OCI-LY7 (cell line): Measurements from ENCODE around the gene THBD. TPM values are rescaled to one million over a fixed set of nuclear protein-coding genes. Genes with fewer than 3 reads are reported as not detected.

Source experiments
- BruUV-seq: library from RNA; stranded (reverse); fragments of 400-500 nt; replicated peaks from 2 replicates; lab custom pipeline; 2021; lab: Mats Ljungman, UMichigan
- CTCF ChIA-PET: fragments of 300-600 bp; sonication (Branson Sonifier 250); formaldehyde crosslinking; loops from one replicate; lab custom pipeline; 2022; ENCODE audit warnings: antibody characterized with exemption; ENCODE audit not compliant: unreplicated experiment; lab: Charles Lee
- POLR2A ChIA-PET: fragments of 300-600 bp; sonication (Branson Sonifier 250); formaldehyde crosslinking; loops from one replicate; lab custom pipeline; 2022; ENCODE audit warnings: antibody characterized with exemption; lab: Charles Lee
- DNase-seq: peaks from one replicate; pipeline ENCODE4 v3.0.0-alpha.2; 2015; ENCODE audit warnings: low spot score
- H2AFZ ChIP-seq: fragments of 200-600 bp; sonication (generic), shearing (Covaris generic); 2 replicates; pipeline ENCODE4 v1.6.1; 2014; ENCODE audit warnings: mild to moderate bottlenecking, antibody characterized with exemption, low read length, moderate library complexity
- H3K27ac ChIP-seq: fragments of 200-600 bp; sonication (generic); 2 replicates; pipeline ENCODE4 v1.5.1; 2014; ENCODE audit warnings: mixed run types, low read depth, mild to moderate bottlenecking, moderate library complexity, low read length, inconsistent platforms; ENCODE audit not compliant: poor library complexity, severe bottlenecking
- H3K36me3 ChIP-seq: fragments of 200-600 bp; sonication (generic); 2 replicates; pipeline ENCODE4 v1.6.1; 2014; ENCODE audit warnings: mild to moderate bottlenecking, antibody characterized with exemption, low read length, moderate library complexity, mixed read lengths; ENCODE audit not compliant: insufficient read depth
- H3K4me1 ChIP-seq: fragments of 200-600 bp; sonication (generic); 2 replicates; pipeline ENCODE4 v1.5.1; 2014; ENCODE audit warnings: mild to moderate bottlenecking, low read length; ENCODE audit not compliant: insufficient read depth, poor library complexity, severe bottlenecking
- H3K4me2 ChIP-seq: fragments of 200-600 bp; sonication (generic); 2 replicates; pipeline ENCODE4 v1.6.1; 2014; ENCODE audit warnings: mild to moderate bottlenecking, low read length
- H3K4me3 ChIP-seq: fragments of 200-600 bp; sonication (generic); 2 replicates; pipeline ENCODE4 v1.5.1; 2014; ENCODE audit warnings: mild to moderate bottlenecking, low read depth, low read length; ENCODE audit not compliant: poor library complexity, severe bottlenecking
- H3K79me2 ChIP-seq: fragments of 200-600 bp; sonication (generic); 2 replicates; pipeline ENCODE4 v1.6.1; 2016; ENCODE audit warnings: low read depth, mild to moderate bottlenecking, low read length, moderate library complexity, mixed read lengths; ENCODE audit not compliant: insufficient read depth
- H3K9me2 ChIP-seq: fragments of 200-600 bp; sonication (generic); 2 replicates; pipeline ENCODE4 v1.6.1; 2016; ENCODE audit warnings: mild to moderate bottlenecking, low read length, mixed read lengths; ENCODE audit not compliant: insufficient read depth
- H3K9me3 ChIP-seq: fragments of 200-600 bp; sonication (generic); 2 replicates; pipeline ENCODE4 v1.6.1; 2014; ENCODE audit warnings: mild to moderate bottlenecking, mixed run types, low read length, mixed read lengths
- H4K20me1 ChIP-seq: fragments of 200-600 bp; sonication (generic); 2 replicates; pipeline ENCODE4 v1.6.1; 2014; ENCODE audit warnings: mild to moderate bottlenecking, antibody characterized with exemption, low read length, moderate library complexity, mixed read lengths; ENCODE audit not compliant: insufficient read depth
- CTCF ChIP-seq: fragments of 200-600 bp; sonication (generic); conservative IDR thresholded peaks from 2 replicates; pipeline ENCODE4 v1.5.1; 2014; ENCODE audit warnings: mild to moderate bottlenecking, antibody characterized with exemption, low read length, moderate library complexity, mixed read lengths
- EZH2phosphoT487 ChIP-seq: fragments of 200-600 bp; sonication (generic); IDR thresholded peaks from 2 replicates; pipeline ENCODE4 v1.6.1; 2018; ENCODE audit warnings: low read depth, borderline replicate concordance, mild to moderate bottlenecking, mixed run types, antibody characterized with exemption, low read length, moderate library complexity, mixed read lengths
- intact Hi-C: fragments of 100-400 bp; cut with micrococcal nuclease; formaldehyde crosslinking; loops from one replicate; pipeline ENCODE4 v1.10.0; 2022; ENCODE audit not compliant: unreplicated experiment
- total RNA-seq, 2 experiments: library from RNA; depleted of rRNA in 1 of 2; stranded (reverse); fragments of >200 nt in 1 of 2; shearing (Covaris generic) in 1 of 2; gene quantifications; 2 replicates each; pipeline ENCODE4 v1.2.3, GENCODE V29; 2014 to 2022

Gene THBD
- total RNA-seq, 2 experiments from 2014 or later, result not detected

- Histone ChIP-seq H3K4me3 (no peak overlapping the region), H4K20me1 (no peaks in the 10 kb centered on the region), H3K4me1 (no peaks in the 10 kb centered on the region), H3K9me2 (no peaks in the 10 kb centered on the region), H3K27ac (no peak overlapping the region), H3K4me2 (no peak overlapping the region), H2AFZ (no peak overlapping the region), H3K36me3 (no peaks in the 10 kb centered on the region), H3K79me2 (no peaks in the 10 kb centered on the region), H3K9me3 (no peaks in the 10 kb centered on the region)
- intact Hi-C loops, result no loop called here
- no peak for DNase-seq
- TF ChIP-seq CTCF (no peak), EZH2phosphoT487 (no peak)
- CTCF ChIA-PET, result no interaction called here
- POLR2A ChIA-PET, result no interaction called here
- no TSS peak for BruUV-seq
These were observed 41.4 kb downstream of the THBD start for GRCh38 chr20:23007886-23008655.

- H3K4me1 ChIP-seq, result no peaks in the 10 kb centered on the region
- H3K27ac ChIP-seq, result no peak overlapping the region
- no peak overlapping the region for H3K4me2 ChIP-seq
- ChIA-PET POLR2A (no interaction called here), CTCF (no interaction called here)
- no peak overlapping the region for H3K4me3 ChIP-seq
- DNase-seq, result no peak
- no peaks in the 10 kb centered on the region for H3K36me3 ChIP-seq
- no peaks in the 10 kb centered on the region for H4K20me1 ChIP-seq
- BruUV-seq, result no TSS peak
- intact Hi-C loops, result no loop called here
- no peaks in the 10 kb centered on the region for H3K9me3 ChIP-seq
- no peaks in the 10 kb centered on the region for H3K79me2 ChIP-seq
- no peak for TF ChIP-seq EZH2phosphoT487
- TF ChIP-seq CTCF, result no peak
- no peaks in the 10 kb centered on the region for H3K9me2 ChIP-seq
- no peak overlapping the region for H2AFZ ChIP-seq
These were observed 42.0 kb downstream of the THBD start for GRCh38 chr20:23007462-23007861.

- Histone ChIP-seq H3K9me3 (no peaks in the 10 kb centered on the region), H3K4me2 (no peak overlapping the region), H3K27ac (no peak overlapping the region), H3K9me2 (no peaks in the 10 kb centered on the region), H3K4me1 (no peaks in the 10 kb centered on the region), H2AFZ (no peak overlapping the region), H3K36me3 (no peaks in the 10 kb centered on the region), H3K4me3 (no peak overlapping the region), H3K79me2 (no peaks in the 10 kb centered on the region), H4K20me1 (no peaks in the 10 kb centered on the region)
- BruUV-seq, result no TSS peak
- DNase-seq, result no peak
- ChIA-PET POLR2A (no interaction called here), CTCF (no interaction called here)
- intact Hi-C loops, result no loop called here
- TF ChIP-seq CTCF, result no peak
- no peak for TF ChIP-seq EZH2phosphoT487
These were observed 43.7 kb downstream of the THBD start for GRCh38 chr20:23005776-23006175.
